Body of pancreas (tissue), 4 donors: ENCODE results near the gene PDZD2.

ENCODE experiments used
- CTCF ChIP-seq, 7 experiments: fragments of 450-650 bp in 4 of 7; fragments of 200-600 bp in 3 of 7; sonication (generic) in 3 of 7; IDR thresholded peaks; one replicate each; pipeline ENCODE4 v1.5.1; 2016 to 2019; ENCODE audit warnings: antibody characterized with exemption in 7 of 7
- POLR2A ChIP-seq, 3 donors: fragments of 450-650 bp; IDR thresholded peaks; one replicate each; pipeline ENCODE4 v1.6.1; 2016; ENCODE audit warnings: antibody characterized with exemption in 3 of 3, mild to moderate bottlenecking in 2 of 3

GRCh38 chr5:31664566-31664965, 25.6 kb downstream of the PDZD2 start:
- no peak for TF ChIP-seq CTCF (IDR thresholded peaks at IDR 0.05)
- no peak for TF ChIP-seq POLR2A (IDR thresholded peaks at IDR 0.05)
